Psoas muscle (tissue), 8 donors: ENCODE measurements around the gene SHROOM3. TPM values are rescaled to one million over a fixed set of nuclear protein-coding genes. Genes with fewer than 3 reads are reported as not detected.
"Not testable (repeated sequence)": the region's sequence is repeated elsewhere in the genome, so short reads cannot be mapped to it uniquely, and the experiment has no call there.

ENCODE experiments used
- ATAC-seq, 4 donors: fragments of 200-7000 bp; cut with Tn5 transposase; one replicate each; pipeline ENCODE4 v1.9.1; 2020; ENCODE audit warnings: moderate library complexity in 3 of 4, mild to moderate bottlenecking in 2 of 4
- DNase-seq, 2 donors: peaks; one replicate each; pipeline ENCODE4 v3.0.0-alpha.2; 2020
- H3K27ac ChIP-seq: fragments of 200-600 bp; one replicate; pipeline ENCODE4 v1.8.0; 2022
- H3K27me3 ChIP-seq, 3 donors: fragments of 200-600 bp in 1 of 3; one replicate each; pipeline versions ENCODE4 v1.6.1 to v1.8.0; 2013 to 2022; ENCODE audit warnings: low read length in 2 of 3, mild to moderate bottlenecking in 2 of 3, moderate library complexity in 1 of 3; ENCODE audit not compliant: insufficient read depth in 3 of 3
- H3K36me3 ChIP-seq, 2 donors: fragments of 200-600 bp in 1 of 2; one replicate each; pipeline versions ENCODE4 v1.6.1 to v1.8.0; 2013 to 2022; ENCODE audit warnings: low read depth in 1 of 2, mild to moderate bottlenecking in 1 of 2, moderate library complexity in 1 of 2; ENCODE audit not compliant: insufficient read depth in 1 of 2
- H3K4me1 ChIP-seq: fragments of 200-600 bp; one replicate; pipeline ENCODE4 v1.8.0; 2022
- H3K4me3 ChIP-seq: fragments of 200-600 bp; one replicate; pipeline ENCODE4 v1.8.0; 2022; ENCODE audit warnings: mild to moderate bottlenecking
- H3K9me3 ChIP-seq: fragments of 200-600 bp; one replicate; pipeline ENCODE4 v1.8.0; 2022
- WGBS, 3 donors: extraction: QIAGEN DNeasy Blood & Tissue Kit; methylation state at CpG; one replicate each; pipeline versions ENCODE4 v1.1.6 to v1.1.7; 2013; 5-methylcytosine and 5-hydroxymethylcytosine counted together
- intact Hi-C, 2 donors: fragments of 100-400 bp; cut with DNase I; formaldehyde crosslinking; loops; one replicate each; pipeline versions ENCODE4 v1.11.0 to v1.14.2; 2022
- polyA plus RNA-seq, 3 donors: library from polyadenylated mRNA; stranded (reverse); fragments of 200-250 nt; gene quantifications; one replicate each; pipeline ENCODE4 v1.2.3, GENCODE V29; 2013
- total RNA-seq, 4 donors: library from RNA; stranded (reverse); fragmentation: NEBNext Ultra II Directional in 2 of 4; extraction: Animal tissue kit (Norgen Biotek cat#: 25700) in 2 of 4; gene quantifications; one replicate each; pipeline versions ENCODE4 v1.2.1 to v1.2.4, GENCODE V29; 2021 to 2023
- TF ChIP-seq, protein P1 (sequence below): fragments of 200-600 bp; IDR thresholded peaks from one replicate; pipeline ENCODE4 v1.8.0; 2022; ENCODE audit warnings: antibody characterized with exemption
- donor health status: healthy with polysubstance abuse.
- donor health status: DM: no; HTN: no; CAD: no; lungs with moderate emphysema.
- donor health status: Bipolar disorder and iron deficiency.
- donor health status: healthy.
- donor health status: DM: yes; HTN: yes; CAD: no.
- donor health status: DM: no; HTN: no; CAD: no.
- donor health status: DM: no; HTN: no; CAD: no.
- donor health status: DM: yes; HTN: yes; CAD: no.

SHROOM3 gene
- total and polyA plus RNA-seq, 7 donors, result 0.01 to 0.79 (median 0.06) TPM

DNA sequence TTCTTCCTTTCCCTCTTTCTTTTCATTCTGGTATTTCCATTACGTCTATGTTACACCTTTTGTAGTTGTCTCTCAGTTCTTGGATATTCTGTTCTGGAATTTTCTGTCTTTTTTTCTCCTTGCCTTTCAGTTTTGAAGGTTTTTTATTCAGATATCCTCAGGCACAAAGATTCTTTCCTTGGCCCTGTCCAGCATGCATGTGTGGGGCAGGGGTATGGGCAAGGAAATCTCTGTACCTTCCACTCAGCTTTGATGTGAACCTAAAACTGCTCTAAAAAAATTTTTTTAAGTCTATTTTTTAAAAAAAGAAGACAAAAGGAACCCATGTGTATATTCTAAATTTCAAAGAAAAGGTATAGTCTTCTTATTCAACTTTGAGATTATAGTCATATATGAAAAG is 282.4 kb downstream of the SHROOM3 start:
- Histone ChIP-seq H3K4me1 (no peaks in the 10 kb centered on the region), H3K27me3 (no peaks in the 10 kb centered on the region), H3K4me3 (no peak overlapping the region), H3K36me3 (no peaks in the 10 kb centered on the region), H3K9me3 (no peaks in the 10 kb centered on the region), H3K27ac (no peak overlapping the region)
- no peak for ATAC-seq
- no peak for DNase-seq
- TF ChIP-seq, protein P1, sequence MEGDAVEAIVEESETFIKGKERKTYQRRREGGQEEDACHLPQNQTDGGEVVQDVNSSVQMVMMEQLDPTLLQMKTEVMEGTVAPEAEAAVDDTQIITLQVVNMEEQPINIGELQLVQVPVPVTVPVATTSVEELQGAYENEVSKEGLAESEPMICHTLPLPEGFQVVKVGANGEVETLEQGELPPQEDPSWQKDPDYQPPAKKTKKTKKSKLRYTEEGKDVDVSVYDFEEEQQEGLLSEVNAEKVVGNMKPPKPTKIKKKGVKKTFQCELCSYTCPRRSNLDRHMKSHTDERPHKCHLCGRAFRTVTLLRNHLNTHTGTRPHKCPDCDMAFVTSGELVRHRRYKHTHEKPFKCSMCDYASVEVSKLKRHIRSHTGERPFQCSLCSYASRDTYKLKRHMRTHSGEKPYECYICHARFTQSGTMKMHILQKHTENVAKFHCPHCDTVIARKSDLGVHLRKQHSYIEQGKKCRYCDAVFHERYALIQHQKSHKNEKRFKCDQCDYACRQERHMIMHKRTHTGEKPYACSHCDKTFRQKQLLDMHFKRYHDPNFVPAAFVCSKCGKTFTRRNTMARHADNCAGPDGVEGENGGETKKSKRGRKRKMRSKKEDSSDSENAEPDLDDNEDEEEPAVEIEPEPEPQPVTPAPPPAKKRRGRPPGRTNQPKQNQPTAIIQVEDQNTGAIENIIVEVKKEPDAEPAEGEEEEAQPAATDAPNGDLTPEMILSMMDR, result no peak
- 85 to 96% (median 89%) methylated on average over 1 of the region's 1 CpG for WGBS, 3 donors
- intact Hi-C loops, result no loop called here

DNA sequence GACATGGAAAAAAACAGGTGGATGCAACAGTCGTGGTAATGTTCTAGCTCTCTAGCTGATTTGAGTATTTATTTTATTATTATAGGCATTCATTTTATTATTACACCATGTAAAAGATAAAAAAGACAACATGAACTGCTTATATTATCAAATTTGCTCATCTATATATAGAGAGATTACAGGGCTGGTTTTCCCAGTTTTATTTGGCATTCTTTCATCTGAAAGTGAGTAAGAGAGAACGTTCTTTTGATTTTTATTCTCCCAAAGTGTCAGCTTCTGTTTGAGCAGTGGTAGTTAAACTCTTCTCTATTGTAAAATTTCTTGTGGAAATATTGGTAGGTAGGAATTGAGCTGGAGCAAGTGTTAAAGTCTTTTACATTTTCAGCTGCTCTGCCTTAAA is 283.0 kb downstream of the SHROOM3 start:
- WGBS, 3 donors, result 67 to 76% (median 70%) methylated on average over 2 of the region's 2 CpGs
- intact Hi-C loops, result no loop called here
- H3K4me3 ChIP-seq, result no peak overlapping the region
- DNase-seq (no peak), ATAC-seq (no peak)
- H3K27ac ChIP-seq, result no peak overlapping the region
- TF ChIP-seq, protein P1, result no peak
- no peaks in the 10 kb centered on the region for H3K36me3 ChIP-seq
- no peaks in the 10 kb centered on the region for H3K27me3 ChIP-seq
- H3K4me1 ChIP-seq, result no peaks in the 10 kb centered on the region
- no peaks in the 10 kb centered on the region for H3K9me3 ChIP-seq

DNA sequence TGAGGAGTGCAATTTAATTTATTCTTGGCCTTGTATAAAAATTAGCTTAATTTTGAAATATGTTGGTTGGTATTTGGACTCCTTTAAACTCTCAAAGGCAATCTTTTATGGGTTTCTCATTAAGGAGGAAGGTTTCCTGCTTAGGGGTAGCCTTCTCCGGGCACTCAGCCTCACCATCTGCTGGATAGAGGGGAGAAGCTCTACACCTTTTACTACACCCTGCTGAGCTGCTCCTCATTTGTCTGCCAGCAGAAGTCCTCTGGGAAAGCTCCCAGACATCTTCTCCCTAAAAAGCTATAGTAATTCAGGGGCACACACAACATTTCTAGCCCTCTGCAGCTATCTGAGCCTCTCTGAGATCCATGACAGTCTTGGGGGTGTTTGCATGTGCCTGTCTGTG is 283.8 kb downstream of the SHROOM3 start:
- Histone ChIP-seq H3K36me3 (no peaks in the 10 kb centered on the region), H3K27me3 (no peaks in the 10 kb centered on the region), H3K4me3 (no peak overlapping the region), H3K9me3 (no peaks in the 10 kb centered on the region), H3K4me1 (no peaks in the 10 kb centered on the region), H3K27ac (no peak overlapping the region)
- DNase-seq, result no peak
- no peak for ATAC-seq
- intact Hi-C loops, result no loop called here
- TF ChIP-seq, protein P1, result no peak
- WGBS, 3 donors, result 85 to 88% (median 86%) methylated on average over 1 of the region's 1 CpG

DNA sequence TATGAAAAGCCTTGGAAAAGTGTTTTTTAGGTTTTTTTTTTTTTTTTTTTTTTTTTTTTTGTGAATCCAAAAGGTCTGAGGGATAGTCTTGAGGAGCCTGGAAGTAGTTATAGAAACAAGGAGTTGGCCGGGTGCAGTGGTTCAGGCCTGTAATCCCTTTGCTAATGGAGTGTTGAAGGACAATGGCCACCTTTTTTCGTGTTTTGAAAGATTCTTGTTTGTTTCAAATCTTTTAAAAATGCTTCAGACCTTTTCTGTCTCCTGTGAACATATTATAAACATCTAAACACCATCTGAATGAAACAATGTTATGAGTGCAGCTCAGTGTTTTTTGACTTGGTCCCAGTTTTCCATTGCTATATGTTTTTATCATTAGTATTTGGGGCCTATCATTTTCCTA is 285.1 kb downstream of the SHROOM3 start:
- DNase-seq (no peak), ATAC-seq (no peak)
- TF ChIP-seq, protein P1, result no peak
- Histone ChIP-seq H3K4me3 (no peak overlapping the region), H3K27me3 (no peaks in the 10 kb centered on the region), H3K4me1 (no peaks in the 10 kb centered on the region), H3K27ac (no peak overlapping the region), H3K9me3 (no peaks in the 10 kb centered on the region), H3K36me3 (no peaks in the 10 kb centered on the region)
- WGBS, 3 donors, result 85 to 91% (median 86%) methylated on average over 2 of the region's 2 CpGs
- intact Hi-C loops, result no loop called here

DNA sequence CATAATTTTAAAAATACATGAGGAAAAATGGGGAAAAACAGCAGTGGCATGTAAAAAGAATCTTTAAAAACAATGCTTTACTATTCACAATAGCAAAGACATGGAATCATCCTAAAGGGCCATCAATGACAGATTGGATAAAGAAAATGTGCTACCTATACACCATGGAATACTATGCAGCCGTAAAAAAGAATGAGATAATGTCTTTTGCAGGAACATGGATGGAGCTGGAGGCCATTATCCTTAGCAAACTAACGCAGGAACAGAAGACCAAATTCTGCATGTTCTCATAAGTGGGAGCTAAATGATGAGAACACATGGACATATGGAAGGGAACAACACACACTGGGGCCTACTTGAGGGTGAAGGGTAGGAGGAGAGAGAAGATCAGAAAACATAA is 287.1 kb downstream of the SHROOM3 start:
- H3K36me3 ChIP-seq, ATAC-seq, H3K27me3 ChIP-seq, H3K4me1 ChIP-seq, DNase-seq, H3K9me3 ChIP-seq, intact Hi-C loops, H3K27ac ChIP-seq, H3K4me3 ChIP-seq: not testable (repeated sequence)
- WGBS, 3 donors, result 95 to 98% (median 97%) methylated on average over 2 of the region's 2 CpGs
